WI38 (cell line): ENCODE measurements around the gene EIF2S1.
A peak's percentile ranks its signal among the peaks of the same experiment; 100 is the strongest.

Experiments
- H3K4me3 ChIP-seq: 2 replicates; pipeline ENCODE4 v1.5.1; 2011; ENCODE audit warnings: low read depth, mild to moderate bottlenecking, control low read depth, low read length
- CTCF ChIP-seq: IDR thresholded peaks from 2 replicates; pipeline ENCODE4 v1.5.1; 2012; ENCODE audit warnings: low read depth, mild to moderate bottlenecking, control low read depth, low read length

EIF2S1 gene

GRCh38 chr14:67420102-67420739 lies 60.1 kb downstream of the EIF2S1 start:
- peak; percentile 15; the same call in 1 of the 2 replicates for TF ChIP-seq CTCF
- H3K4me3 ChIP-seq = no peak overlapping the region

GRCh38 chr14:67421356-67422224 lies 61.5 kb downstream of the EIF2S1 start:
- TF ChIP-seq CTCF = no peak
- no peak overlapping the region for H3K4me3 ChIP-seq

GRCh38 chr14:67423424-67423823 lies 63.3 kb downstream of the EIF2S1 start:
- no peak for TF ChIP-seq CTCF
- H3K4me3 ChIP-seq = no peak overlapping the region

- no peak for TF ChIP-seq CTCF
Measured at GRCh38 chr14:67424539-67424938, 64.4 kb downstream of the EIF2S1 start.

GRCh38 chr14:67425608-67426007 lies 65.5 kb downstream of the EIF2S1 start:
- no peak for TF ChIP-seq CTCF
- no peak overlapping the region for H3K4me3 ChIP-seq

More at GRCh38 chr14:67424539-67424938, 64.4 kb downstream of the EIF2S1 start:
- H3K4me3 ChIP-seq = no peak overlapping the region

- TF ChIP-seq CTCF = no peak
- H3K4me3 ChIP-seq = no peak overlapping the region
Measured at GRCh38 chr14:67426161-67426560, 66.0 kb downstream of the EIF2S1 start.
